ENCODE data around the gene PEX26.

DNA sequence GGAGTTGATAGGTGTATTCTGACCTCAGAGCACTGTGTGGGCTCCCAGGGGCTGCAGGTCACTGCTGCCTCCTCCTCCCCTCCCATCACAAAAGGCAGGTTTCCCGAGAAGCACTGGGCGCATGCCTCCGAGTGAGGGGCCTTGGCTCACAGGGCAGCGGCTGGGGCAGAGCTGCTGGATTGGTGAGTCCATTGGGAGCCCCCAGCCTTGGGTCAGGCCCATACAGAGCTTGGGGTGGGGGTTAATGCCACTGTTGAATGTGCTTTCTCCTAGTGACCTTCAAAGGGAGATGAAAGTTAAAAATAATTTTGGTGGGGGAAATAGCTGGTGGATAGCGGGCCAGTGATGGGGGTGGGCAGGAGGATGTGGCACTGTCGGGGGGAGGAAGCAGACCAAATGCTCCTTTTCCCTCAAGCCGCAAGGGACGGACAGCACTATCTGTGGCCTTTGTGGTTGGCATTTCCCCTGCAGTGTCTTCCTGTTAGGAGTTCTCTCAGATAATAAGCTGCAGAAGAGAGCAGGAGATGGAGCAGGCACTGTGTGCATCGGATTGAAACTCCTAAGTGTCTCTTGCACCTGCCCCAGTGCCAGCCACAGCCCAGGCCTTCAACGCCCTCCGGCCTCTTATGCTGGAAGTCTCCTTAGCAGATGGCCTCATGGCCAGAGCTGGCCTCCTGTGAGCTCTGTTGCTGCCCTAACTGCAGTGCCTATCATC is 36.0 kb downstream of the PEX26 start:
- no peak for TF ChIP-seq POLR2A (IDR thresholded peaks at IDR 0.05)
- TF ChIP-seq, protein P1, sequence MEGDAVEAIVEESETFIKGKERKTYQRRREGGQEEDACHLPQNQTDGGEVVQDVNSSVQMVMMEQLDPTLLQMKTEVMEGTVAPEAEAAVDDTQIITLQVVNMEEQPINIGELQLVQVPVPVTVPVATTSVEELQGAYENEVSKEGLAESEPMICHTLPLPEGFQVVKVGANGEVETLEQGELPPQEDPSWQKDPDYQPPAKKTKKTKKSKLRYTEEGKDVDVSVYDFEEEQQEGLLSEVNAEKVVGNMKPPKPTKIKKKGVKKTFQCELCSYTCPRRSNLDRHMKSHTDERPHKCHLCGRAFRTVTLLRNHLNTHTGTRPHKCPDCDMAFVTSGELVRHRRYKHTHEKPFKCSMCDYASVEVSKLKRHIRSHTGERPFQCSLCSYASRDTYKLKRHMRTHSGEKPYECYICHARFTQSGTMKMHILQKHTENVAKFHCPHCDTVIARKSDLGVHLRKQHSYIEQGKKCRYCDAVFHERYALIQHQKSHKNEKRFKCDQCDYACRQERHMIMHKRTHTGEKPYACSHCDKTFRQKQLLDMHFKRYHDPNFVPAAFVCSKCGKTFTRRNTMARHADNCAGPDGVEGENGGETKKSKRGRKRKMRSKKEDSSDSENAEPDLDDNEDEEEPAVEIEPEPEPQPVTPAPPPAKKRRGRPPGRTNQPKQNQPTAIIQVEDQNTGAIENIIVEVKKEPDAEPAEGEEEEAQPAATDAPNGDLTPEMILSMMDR (IDR thresholded peaks at IDR 0.05): no peak

Measured in lower leg skin (tissue), 3 donors.